IMR-90 (cell line): ENCODE measurements around the gene NTSR1. TPM values are rescaled to one million over a fixed set of nuclear protein-coding genes. Genes with fewer than 3 reads are reported as not detected.

ENCODE experiments used
- ATAC-seq: fragments of 200-7000 bp; cut with Tn5 transposase; 2 replicates; pipeline ENCODE4 v1.9.1; 2020; ENCODE audit warnings: low read depth, mild to moderate bottlenecking, moderate library complexity
- BruUV-seq: library from RNA; stranded (reverse); fragments of 400-500 nt; replicated peaks from 2 replicates; lab custom pipeline; 2021; lab: Mats Ljungman, UMichigan
- CTCF ChIA-PET: fragments of 300-600 bp; formaldehyde crosslinking; extraction: SDS; loops from one replicate; lab custom pipeline; 2021; ENCODE audit warnings: antibody characterized with exemption; lab: Yijun Ruan, JAX
- POLR2A ChIA-PET: fragments of 300-600 bp; sonication (Branson Sonifier 250); formaldehyde crosslinking; loops from one replicate; lab custom pipeline; 2022; ENCODE audit warnings: antibody characterized with exemption; ENCODE audit not compliant: unreplicated experiment; lab: Charles Lee
- DNase-seq: peaks from one replicate; pipeline ENCODE4 v3.0.0; 2013
- H2AFZ ChIP-seq: replicated peaks from 2 replicates; pipeline ENCODE3; 2013; ENCODE audit warnings: low read length, mild to moderate bottlenecking; ENCODE audit not compliant: poor library complexity
- H2AK5ac ChIP-seq: 2 replicates; pipeline ENCODE4 v1.6.1; 2013; ENCODE audit warnings: low read depth, low read length, inconsistent platforms
- H2AK9ac ChIP-seq: replicated peaks from 2 replicates; pipeline ENCODE3; 2013; ENCODE audit warnings: mild to moderate bottlenecking, low read depth, low read length, moderate library complexity; ENCODE audit not compliant: poor library complexity
- H2BK120ac ChIP-seq: 2 replicates; pipeline ENCODE4 v1.6.1; 2013; ENCODE audit warnings: low read depth, low read length, inconsistent platforms
- H2BK15ac ChIP-seq: 3 replicates; pipeline ENCODE4 v1.6.1; 2013; ENCODE audit warnings: low read depth, low read length, inconsistent platforms
- H2BK20ac ChIP-seq: 2 replicates; pipeline ENCODE4 v1.6.1; 2013; ENCODE audit warnings: low read depth, mild to moderate bottlenecking, inconsistent platforms, low read length, moderate library complexity
- H2BK5ac ChIP-seq: 2 replicates; pipeline ENCODE4 v1.6.1; 2013; ENCODE audit warnings: mild to moderate bottlenecking, low read depth, low read length, inconsistent platforms; ENCODE audit not compliant: poor library complexity, severe bottlenecking
- H3K14ac ChIP-seq: replicated peaks from 2 replicates; pipeline ENCODE4 v1.6.1; 2013; ENCODE audit warnings: low read depth, low read length, inconsistent platforms
- H3K18ac ChIP-seq: 2 replicates; pipeline ENCODE4 v1.6.1; 2013; ENCODE audit warnings: low read depth, low read length, control low read depth
- H3K23ac ChIP-seq: 2 replicates; pipeline ENCODE4 v1.6.1; 2013; ENCODE audit warnings: low read depth, low read length, inconsistent platforms
- H3K27ac ChIP-seq: 2 replicates; pipeline ENCODE4 v1.5.1; 2013; ENCODE audit warnings: mild to moderate bottlenecking, control low read depth, low read length; ENCODE audit not compliant: insufficient read depth
- H3K27me3 ChIP-seq: 2 replicates; pipeline ENCODE4 v1.6.1; 2013; ENCODE audit warnings: low read length; ENCODE audit not compliant: control insufficient read depth, insufficient read depth
- H3K36me3 ChIP-seq: 2 replicates; pipeline ENCODE4 v1.6.1; 2013; ENCODE audit warnings: low read length, mixed read lengths; ENCODE audit not compliant: control insufficient read depth, insufficient read depth
- H3K4ac ChIP-seq: 2 replicates; pipeline ENCODE4 v1.6.1; 2013; ENCODE audit warnings: low read depth, low read length, inconsistent platforms
- H3K4me1 ChIP-seq: 2 replicates; pipeline ENCODE4 v1.6.1; 2013; ENCODE audit warnings: low read length, mixed read lengths; ENCODE audit not compliant: control insufficient read depth, insufficient read depth
- H3K4me2 ChIP-seq: 2 replicates; pipeline ENCODE4 v1.6.1; 2013; ENCODE audit warnings: low read depth, mild to moderate bottlenecking, control low read depth, low read length, moderate library complexity
- H3K4me3 ChIP-seq: 2 replicates; pipeline ENCODE4 v1.5.1; 2013; ENCODE audit warnings: low read depth, mild to moderate bottlenecking, control low read depth, low read length, moderate library complexity; ENCODE audit not compliant: insufficient read depth
- H3K56ac ChIP-seq: 2 replicates; pipeline ENCODE4 v1.6.1; 2013; ENCODE audit warnings: low read length, inconsistent platforms; ENCODE audit not compliant: insufficient read depth; ENCODE audit errors: extremely low read depth
- H3K79me1 ChIP-seq, 2 experiments: 2 replicates each; pipeline ENCODE4 v1.6.1; 2013; ENCODE audit warnings: low read length in 2 of 2, inconsistent platforms in 1 of 2, low read depth in 1 of 2
- H3K9ac ChIP-seq: 2 replicates; pipeline ENCODE4 v1.6.1; 2013; ENCODE audit warnings: low read depth, low read length, control low read depth
- H3K9me1 ChIP-seq: 2 replicates; pipeline ENCODE4 v1.6.1; 2013; ENCODE audit warnings: low read length, inconsistent platforms; ENCODE audit not compliant: insufficient read depth
- H3K9me3 ChIP-seq: 2 replicates; pipeline ENCODE4 v1.6.1; 2013; ENCODE audit warnings: low read length; ENCODE audit not compliant: control insufficient read depth, insufficient read depth
- H4K20me1 ChIP-seq: 2 replicates; pipeline ENCODE4 v1.6.1; 2013; ENCODE audit warnings: low read length, inconsistent platforms; ENCODE audit not compliant: insufficient read depth
- H4K5ac ChIP-seq: 2 replicates; pipeline ENCODE4 v1.6.1; 2013; ENCODE audit warnings: mild to moderate bottlenecking, low read depth, low read length, control low read depth
- H4K8ac ChIP-seq, 2 experiments: 2 replicates each; pipeline ENCODE4 v1.6.1; 2013; ENCODE audit warnings: low read depth in 2 of 2, low read length in 2 of 2, control low read depth in 1 of 2, inconsistent platforms in 1 of 2
- H4K91ac ChIP-seq: 2 replicates; pipeline ENCODE4 v1.6.1; 2013; ENCODE audit warnings: low read depth, low read length, inconsistent platforms; ENCODE audit not compliant: insufficient read depth
- BHLHE40 ChIP-seq: fragments of 150-350 bp; IDR thresholded peaks from 2 replicates; pipeline ENCODE4 v1.6.1; 2016; ENCODE audit warnings: mild to moderate bottlenecking, low read depth, low read length
- CEBPB ChIP-seq: IDR thresholded peaks from 2 replicates; pipeline ENCODE4 v1.6.1; 2012; ENCODE audit warnings: low read depth, low read length, improper control_type of control experiment
- CHD1 ChIP-seq: IDR thresholded peaks from 2 replicates; pipeline ENCODE4 v1.6.1; 2012; ENCODE audit warnings: low read depth, low read length, improper control_type of control experiment
- CTCF ChIP-seq: conservative IDR thresholded peaks from 2 replicates; pipeline ENCODE4 v1.5.1; 2012; ENCODE audit warnings: mild to moderate bottlenecking, low read depth, low read length, improper control_type of control experiment
- FOS ChIP-seq: fragments of 150-350 bp; IDR thresholded peaks from 2 replicates; pipeline ENCODE4 v1.6.1; 2016; ENCODE audit warnings: low read depth, low read length
- MAFK ChIP-seq: IDR thresholded peaks from 2 replicates; pipeline ENCODE4 v1.6.1; 2012; ENCODE audit warnings: low read depth, low read length, improper control_type of control experiment
- MAZ ChIP-seq: IDR thresholded peaks from 2 replicates; pipeline ENCODE4 v1.6.1; 2012; ENCODE audit warnings: low read depth, mild to moderate bottlenecking, low read length, improper control_type of control experiment, moderate library complexity, borderline replicate concordance
- MXI1 ChIP-seq: IDR thresholded peaks from 2 replicates; pipeline ENCODE4 v1.6.1; 2012; ENCODE audit warnings: low read depth, mild to moderate bottlenecking, low read length, moderate library complexity, borderline replicate concordance
- NFE2L2 ChIP-seq: fragments of 150-350 bp; IDR thresholded peaks from 2 replicates; pipeline ENCODE4 v1.6.1; 2016; ENCODE audit warnings: low read depth, mild to moderate bottlenecking, low read length
- POLR2A ChIP-seq: IDR thresholded peaks from 2 replicates; pipeline ENCODE4 v1.6.1; 2012; ENCODE audit warnings: mild to moderate bottlenecking, low read depth, low read length
- RAD21 ChIP-seq: IDR thresholded peaks from 2 replicates; pipeline ENCODE4 v1.6.1; 2012; ENCODE audit warnings: low read length, improper control_type of control experiment
- RCOR1 ChIP-seq: IDR thresholded peaks from 2 replicates; pipeline ENCODE4 v1.6.1; 2012; ENCODE audit warnings: mild to moderate bottlenecking, low read length, improper control_type of control experiment; ENCODE audit not compliant: insufficient replicate concordance
- RFX5 ChIP-seq: IDR thresholded peaks from 2 replicates; pipeline ENCODE4 v1.8.0; 2012; ENCODE audit warnings: low read depth, mild to moderate bottlenecking, low read length, moderate library complexity
- SMC3 ChIP-seq: fragments of 150-350 bp; IDR thresholded peaks from 2 replicates; pipeline ENCODE4 v1.6.1; 2016; ENCODE audit warnings: low read depth, mild to moderate bottlenecking, antibody characterized with exemption, low read length, moderate library complexity
- USF2 ChIP-seq: fragments of 150-350 bp; IDR thresholded peaks from 2 replicates; pipeline ENCODE4 v1.6.1; 2017; ENCODE audit warnings: mild to moderate bottlenecking, antibody characterized with exemption, low read length, low read depth
- WGBS, 2 experiments: methylation state at CpG; one replicate each; pipeline versions ENCODE4 v1.1.5 to v1.1.7; 2013; ENCODE audit warnings: missing lambda C conversion rate in 2 of 2; ENCODE audit not compliant: insufficient read length in 1 of 2; ENCODE audit errors: extremely low coverage in 2 of 2; 5-methylcytosine and 5-hydroxymethylcytosine counted together
- dilution Hi-C: fragments of 300-500 bp; cut with HindIII; formaldehyde crosslinking; loops from one replicate; pipeline ENCODE4 v1.14.3; 2018; ENCODE audit warnings: low sequenced_read_pairs; ENCODE audit not compliant: unreplicated experiment
- in situ Hi-C: fragments of 300-500 bp; cut with MboI; formaldehyde crosslinking; loops from 3 replicates; pipeline ENCODE4 v1.14.3; 2019; ENCODE audit warnings: low sequenced_read_pairs, inconsistent platforms, mixed read lengths
- intact Hi-C: fragments of 100-400 bp; cut with micrococcal nuclease; formaldehyde crosslinking; loops from 2 replicates; pipeline ENCODE4 v1.10.0; 2022
- polyA plus RNA-seq, 3 experiments: library from polyadenylated mRNA; depleted of rRNA; stranded (reverse); fragments of >200 nt; gene quantifications; 2 replicates each; pipeline ENCODE4 v1.2.3, GENCODE V29; 2012; ENCODE audit warnings: low replicate concordance in 1 of 3
- total RNA-seq: library from RNA; depleted of rRNA; stranded (reverse); fragments of >200 nt; gene quantifications from 2 replicates; pipeline ENCODE4 v1.2.3, GENCODE V29; 2012
- TF ChIP-seq, protein P1 (sequence below): fragments of 150-350 bp; IDR thresholded peaks from 2 replicates; pipeline ENCODE4 v1.6.1; 2016; ENCODE audit warnings: low read depth, mild to moderate bottlenecking, low read length, moderate library complexity, borderline replicate concordance

NTSR1 gene
- total and polyA plus RNA-seq, 2 of the 4 experiments (the other 2 are of a cell fraction): 0.54 to 1.8 TPM

DNA sequence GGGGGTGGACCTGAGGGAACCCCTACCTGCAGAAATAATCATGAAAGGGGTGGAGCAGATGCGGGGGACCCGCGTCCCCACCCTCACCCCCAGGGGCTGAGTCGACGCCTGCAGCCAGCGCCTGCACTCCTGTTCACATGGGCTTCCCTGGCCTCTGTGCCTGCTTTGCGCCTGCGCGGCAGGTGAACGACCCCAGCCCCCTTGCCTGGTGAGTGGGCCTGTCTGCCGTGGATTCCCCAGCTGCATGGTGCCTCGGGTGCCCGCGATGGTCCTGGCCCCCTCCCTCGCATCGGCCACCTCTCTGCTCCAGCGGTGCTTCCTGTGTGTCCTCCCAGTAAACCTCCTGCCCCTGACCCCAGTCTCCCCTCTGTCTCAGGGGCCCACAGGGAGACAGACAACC is 18.8 kb upstream of the NTSR1 start:
- WGBS, 2 experiments: 82% methylated on average over 6 of the region's 17 CpGs; no CpG with 5 or more reads in 1 of the 2 experiments
- ATAC-seq: no peak
- Histone ChIP-seq H3K23ac (no peak overlapping the region), H3K4me2 (no peak overlapping the region), H2BK120ac (no peak overlapping the region), H3K9me1 (no peaks in the 10 kb centered on the region), H3K36me3 (no peaks in the 10 kb centered on the region), H2BK15ac (no peak overlapping the region), H2AK5ac (no peak overlapping the region), H4K20me1 (no peaks in the 10 kb centered on the region), H3K9ac (no peak overlapping the region), H4K5ac (no peak overlapping the region), H3K79me1 (no peaks in the 10 kb centered on the region), H3K4me1 (no peaks in the 10 kb centered on the region), H2AFZ (no peak overlapping the region), H3K56ac (no peak overlapping the region), H4K8ac (no peak overlapping the region), H3K14ac (no peak overlapping the region), H3K18ac (no peak overlapping the region), H4K91ac (no peak overlapping the region), H3K4ac (no peak overlapping the region), H2AK9ac (no peak overlapping the region), H3K9me3 (no peaks in the 10 kb centered on the region), H3K4me3 (no peak overlapping the region), H2BK20ac (no peak overlapping the region), H2BK5ac (no peak overlapping the region), H3K27me3 (peaks cover 29% of the 10 kb centered on the region), H3K27ac (no peak overlapping the region)
- TF ChIP-seq RFX5 (no peak), MXI1 (no peak), RCOR1 (no peak), CEBPB (no peak), FOS (no peak), BHLHE40 (no peak), MAFK (no peak), CHD1 (no peak), CTCF (no peak), POLR2A (no peak), MAZ (no peak), NFE2L2 (no peak), USF2 (no peak), SMC3 (no peak), RAD21 (no peak)
- TF ChIP-seq, protein P1, sequence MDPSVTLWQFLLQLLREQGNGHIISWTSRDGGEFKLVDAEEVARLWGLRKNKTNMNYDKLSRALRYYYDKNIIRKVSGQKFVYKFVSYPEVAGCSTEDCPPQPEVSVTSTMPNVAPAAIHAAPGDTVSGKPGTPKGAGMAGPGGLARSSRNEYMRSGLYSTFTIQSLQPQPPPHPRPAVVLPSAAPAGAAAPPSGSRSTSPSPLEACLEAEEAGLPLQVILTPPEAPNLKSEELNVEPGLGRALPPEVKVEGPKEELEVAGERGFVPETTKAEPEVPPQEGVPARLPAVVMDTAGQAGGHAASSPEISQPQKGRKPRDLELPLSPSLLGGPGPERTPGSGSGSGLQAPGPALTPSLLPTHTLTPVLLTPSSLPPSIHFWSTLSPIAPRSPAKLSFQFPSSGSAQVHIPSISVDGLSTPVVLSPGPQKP: no peak
- no TSS peak for BruUV-seq
- intact Hi-C loops (no loop called here), in situ Hi-C loops (loop anchor here (25.0 kb wide), 1 partner anchor 322 kb away; the partner anchor contains the start of gene BHLHE23), dilution Hi-C loops (no loop called here)
- DNase-seq: no peak
- ChIA-PET POLR2A (no interaction called here), CTCF (interaction anchor here (1.6 kb wide), 1 partner anchor 12 kb away, joined by 3 read pairs; no protein-coding TSS in a partner anchor)
